HG03095 (cell line): ENCODE measurements around the gene GABBR2.

Experiments
- ATAC-seq: cut with Tn5 transposase; IDR thresholded peaks from one replicate; pipeline ENCODE4 v1.9.1; 2021; ENCODE audit warnings: moderate library complexity; ENCODE audit not compliant: unreplicated experiment

GABBR2 gene

DNA sequence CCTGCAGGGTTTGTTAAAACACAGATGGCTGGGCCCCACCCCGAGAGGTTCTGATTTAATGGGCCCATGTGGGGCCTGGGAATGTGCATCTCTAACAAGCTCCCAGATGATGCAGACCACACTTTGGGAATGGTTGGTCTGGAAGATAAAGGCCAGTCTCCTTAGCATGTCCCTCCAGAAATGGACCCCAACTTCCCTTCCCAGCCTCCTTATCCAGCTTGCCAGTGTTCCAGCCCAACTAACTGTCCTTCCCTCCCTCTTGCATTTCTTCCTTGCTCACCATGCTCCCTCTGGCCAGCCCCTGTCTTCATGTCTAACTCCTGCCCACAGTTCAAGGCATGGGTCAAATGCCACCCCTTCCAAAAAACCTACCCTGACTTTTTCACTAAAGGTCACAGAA is 257.2 kb downstream of the GABBR2 start:
- no peak for ATAC-seq

DNA sequence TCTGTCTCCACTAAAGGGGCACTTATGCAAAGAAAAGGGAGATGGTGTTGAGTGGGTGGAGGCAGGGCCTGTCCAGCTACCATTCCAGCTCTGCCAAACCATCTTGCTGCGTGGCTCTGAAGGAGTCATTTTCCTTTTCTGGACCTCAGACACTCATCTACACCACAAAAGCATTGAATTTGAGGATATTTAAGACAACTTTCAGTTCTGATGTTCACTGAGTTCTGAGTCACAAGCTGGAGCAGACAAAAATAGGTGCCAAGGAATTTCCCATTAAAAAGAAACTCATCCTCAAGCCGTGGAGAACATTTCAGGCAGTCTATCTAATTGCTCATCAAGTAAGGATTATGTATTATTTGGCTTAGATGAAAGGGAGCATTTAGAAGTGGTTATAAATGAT is 258.2 kb downstream of the GABBR2 start:
- ATAC-seq, result no peak

DNA sequence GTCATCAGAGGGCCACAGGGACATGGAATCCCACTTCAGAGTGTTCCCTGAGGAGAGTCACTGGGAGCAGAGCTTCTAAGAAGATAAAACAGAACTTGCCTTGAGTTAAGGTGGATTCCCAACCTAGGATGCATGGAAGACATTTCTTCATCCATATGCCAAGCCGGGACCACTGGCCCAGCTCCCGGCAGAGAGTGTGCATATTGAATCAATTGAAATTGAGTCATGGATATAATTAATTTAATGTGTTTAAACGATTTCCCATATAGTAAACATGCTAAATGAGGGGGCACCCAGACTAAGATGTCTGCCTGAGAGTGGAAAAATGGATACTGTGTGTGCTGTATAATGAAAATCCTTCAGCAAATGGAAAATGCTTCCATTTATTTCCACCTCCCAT is 258.9 kb downstream of the GABBR2 start:
- no peak for ATAC-seq

DNA sequence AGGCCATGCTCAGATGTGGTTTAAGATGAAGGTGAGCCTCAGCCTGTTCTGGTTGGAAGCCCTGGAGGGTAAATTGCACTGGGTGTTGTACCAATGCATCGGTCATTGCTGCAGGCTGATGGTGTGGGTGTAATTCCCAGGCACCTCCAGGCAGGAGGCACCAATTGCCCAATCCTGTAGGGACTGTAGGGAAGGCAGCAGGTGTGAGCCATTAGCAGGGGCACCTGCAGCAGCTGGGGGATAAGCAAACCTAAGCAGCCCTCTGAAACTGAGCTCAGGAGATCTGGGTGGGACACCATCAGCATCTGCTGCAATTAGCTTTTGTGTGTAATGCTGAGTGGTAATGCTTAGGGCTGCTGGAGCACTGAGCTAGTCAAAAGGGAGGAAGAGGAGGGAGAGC is 263.2 kb downstream of the GABBR2 start:
- ATAC-seq, result no peak

DNA sequence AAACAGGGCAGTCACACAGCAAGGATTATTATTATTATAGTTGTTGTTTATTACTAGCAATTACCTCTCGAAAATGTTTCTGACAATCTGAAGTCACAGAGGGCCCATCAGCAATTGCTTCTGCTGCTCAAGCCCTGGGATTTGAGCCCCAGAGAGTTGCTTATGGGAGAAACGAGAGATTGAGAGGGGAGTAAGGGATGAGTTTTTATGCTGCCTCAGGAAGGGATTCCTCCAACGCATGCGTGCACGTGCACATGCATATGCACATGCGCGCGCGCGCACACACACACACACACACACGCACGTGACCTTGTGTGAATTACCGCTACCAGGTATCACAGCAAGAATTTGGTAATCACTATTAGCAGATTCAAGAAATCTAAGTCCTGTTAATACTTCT is 264.1 kb downstream of the GABBR2 start:
- no peak for ATAC-seq

DNA sequence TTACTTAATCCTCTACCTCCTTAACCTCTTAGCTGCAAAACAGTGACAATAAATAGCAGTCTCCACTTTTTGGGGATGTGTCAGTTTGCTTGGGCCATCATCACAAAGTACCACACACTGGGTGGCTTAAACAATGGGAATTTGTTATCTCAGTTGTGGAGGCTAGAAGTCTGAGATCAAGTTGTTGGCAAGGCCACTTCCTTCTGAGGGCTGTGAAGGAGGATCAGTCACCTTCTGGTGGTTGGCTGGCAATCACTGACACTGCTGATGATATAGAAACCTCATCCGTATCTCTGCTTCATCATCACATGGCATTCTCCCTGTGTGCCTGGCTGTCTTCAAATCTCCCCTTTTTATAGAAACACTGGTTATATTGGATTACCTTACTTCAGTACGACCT is 266.2 kb downstream of the GABBR2 start:
- ATAC-seq, result no peak

DNA sequence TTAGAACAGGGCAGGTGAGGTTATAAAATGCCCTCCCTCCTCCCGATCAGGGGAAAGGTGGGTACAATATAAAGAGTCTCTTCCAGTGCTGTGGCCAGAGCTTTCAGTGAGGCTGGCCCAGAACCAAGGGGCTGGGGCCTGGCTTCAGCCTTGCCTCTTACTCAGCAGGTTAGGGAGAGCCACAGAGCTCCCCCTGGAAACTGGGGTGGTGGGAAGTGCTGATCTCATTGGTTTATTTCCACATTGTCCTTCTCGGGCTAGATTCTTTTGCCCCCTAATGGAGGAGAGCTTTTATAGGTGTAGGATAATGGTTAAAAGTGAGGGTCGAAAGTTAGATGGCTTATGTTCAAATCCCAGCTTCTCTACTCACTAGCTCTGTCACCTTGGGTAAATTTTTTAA is 266.6 kb downstream of the GABBR2 start:
- no peak for ATAC-seq

DNA sequence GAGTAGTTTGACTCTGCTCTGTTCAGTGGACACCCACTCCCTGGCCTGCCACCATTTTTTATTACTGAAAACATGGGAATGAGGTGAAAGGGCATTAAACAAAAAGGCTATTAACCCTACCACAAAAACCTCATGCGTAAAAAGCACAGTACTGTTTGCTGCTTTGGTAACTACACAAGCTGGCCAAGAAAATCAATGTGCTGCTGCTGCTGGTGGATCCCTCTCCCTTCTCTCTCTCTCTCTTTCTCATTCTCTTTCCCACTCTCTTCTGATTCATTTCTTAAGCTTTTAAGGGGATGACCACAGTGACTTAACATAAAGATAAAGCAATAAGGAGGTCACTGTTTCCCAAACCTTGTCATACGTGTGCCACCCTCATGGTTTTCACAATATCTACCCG is 270.1 kb downstream of the GABBR2 start:
- no peak for ATAC-seq

DNA sequence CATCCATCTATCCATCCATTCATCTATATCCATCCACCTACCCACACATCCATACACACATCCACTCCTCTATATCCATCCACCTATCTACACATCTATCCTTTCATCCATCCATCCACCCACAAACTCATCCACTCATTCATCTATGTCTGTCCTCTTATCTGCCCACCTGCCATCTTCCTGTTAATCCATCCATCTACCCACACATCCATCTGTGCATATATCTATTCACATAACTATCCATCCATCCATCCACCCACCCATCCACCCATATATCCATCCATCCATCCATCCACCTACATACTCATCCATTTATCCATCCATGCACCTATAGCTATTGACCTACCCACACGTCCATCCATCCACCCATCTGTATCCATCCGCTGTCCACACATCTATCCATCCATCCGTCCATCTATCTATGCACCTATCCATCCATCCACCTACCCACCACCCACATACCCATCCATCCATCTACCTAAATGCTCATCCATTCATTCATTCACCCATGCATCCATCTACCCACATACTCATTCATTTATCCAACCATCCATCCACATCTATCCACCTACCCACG is 271.2 kb downstream of the GABBR2 start:
- no peak for ATAC-seq

DNA sequence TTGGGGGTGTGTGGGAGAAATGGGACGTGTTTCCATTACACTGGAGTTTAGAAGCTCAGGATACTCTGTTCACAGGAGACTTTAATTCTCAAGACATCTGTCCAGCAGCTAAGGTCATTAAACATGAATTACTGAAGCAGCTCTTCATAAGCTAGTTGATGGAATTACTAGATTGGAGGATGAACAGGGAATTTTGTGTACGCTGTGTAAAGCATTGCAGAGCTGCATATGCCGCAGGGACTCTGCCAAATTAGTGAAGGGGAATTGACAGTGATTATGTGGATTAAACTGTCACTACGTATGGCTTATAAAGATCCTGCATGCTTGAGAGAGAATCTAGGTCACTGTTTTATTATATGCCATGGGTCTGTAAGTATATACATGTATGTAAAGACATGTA is 275.8 kb downstream of the GABBR2 start:
- no peak for ATAC-seq

DNA sequence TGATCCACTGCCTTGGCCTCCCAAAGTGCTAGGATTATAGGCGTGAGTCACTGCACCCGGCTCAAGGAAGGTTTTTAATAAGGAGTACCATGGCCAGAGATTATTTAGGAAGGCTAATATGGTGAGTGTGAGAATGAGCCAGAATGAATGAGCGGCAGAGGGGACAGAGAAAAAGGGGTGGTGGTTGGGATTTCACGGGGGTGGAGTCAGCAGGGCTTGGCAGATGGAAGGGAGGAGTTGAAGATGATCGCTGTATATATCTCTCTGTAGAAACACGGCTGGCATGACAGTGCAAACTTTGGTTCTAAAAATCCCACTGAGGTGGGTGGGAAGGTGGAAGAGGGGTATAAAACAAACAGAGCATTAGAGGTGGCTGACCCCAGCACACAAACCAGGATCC is 276.6 kb downstream of the GABBR2 start:
- ATAC-seq, result no peak

DNA sequence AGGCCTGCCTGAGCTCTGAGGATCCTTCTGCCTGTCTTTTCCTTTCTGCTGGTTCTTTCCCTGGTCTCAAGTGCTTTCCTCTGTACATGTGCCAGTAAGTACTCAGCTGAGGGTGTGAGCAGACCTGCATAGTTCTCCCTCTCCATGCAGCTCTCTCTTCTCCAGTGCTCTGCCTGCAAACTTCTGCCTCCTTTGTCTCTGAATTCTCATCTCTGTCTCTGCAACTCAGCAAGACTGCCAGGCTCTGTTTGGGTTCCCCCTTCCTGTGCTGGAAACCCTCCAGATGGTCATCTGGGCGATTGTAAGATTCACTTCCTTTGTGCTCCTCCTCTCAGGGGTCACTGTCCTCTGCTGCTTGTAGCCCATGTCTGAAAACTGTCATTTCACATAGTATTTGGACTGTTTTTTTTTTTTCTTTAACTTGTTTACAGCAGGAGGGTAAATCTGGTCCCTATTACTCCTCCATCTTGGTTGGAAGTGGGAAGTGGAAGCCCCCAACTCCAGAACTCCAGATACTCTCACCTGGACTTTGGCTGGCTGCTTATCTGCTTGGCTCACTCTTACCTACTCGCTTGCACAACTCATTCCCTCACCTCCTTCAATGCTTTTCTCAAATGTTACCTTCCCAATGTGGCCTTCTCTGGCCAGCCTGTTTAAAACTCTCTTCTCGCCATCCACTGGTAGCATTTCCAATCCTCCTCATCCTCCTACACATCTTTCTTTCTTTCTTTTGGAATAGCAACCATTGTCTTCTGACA is 278.0 kb downstream of the GABBR2 start:
- ATAC-seq, result no peak

DNA sequence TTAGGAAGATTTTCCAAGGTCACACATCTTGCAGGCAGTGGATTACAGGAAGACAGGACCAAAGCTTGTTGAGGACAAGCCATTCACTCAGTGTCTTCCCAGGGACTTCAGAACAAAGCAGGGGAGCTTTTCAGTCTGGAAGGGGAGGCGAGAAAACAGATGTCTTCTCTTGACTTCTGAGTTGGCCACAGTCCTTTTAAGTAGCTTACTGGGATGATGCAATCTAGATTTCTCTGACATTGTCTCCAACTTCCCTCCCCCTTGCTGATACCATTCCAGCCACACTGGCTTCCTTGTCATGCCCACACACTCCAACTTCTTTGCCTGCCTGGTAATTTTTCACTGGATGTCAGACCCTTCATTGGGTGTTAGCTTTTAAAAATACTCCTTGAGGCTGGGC is 279.1 kb downstream of the GABBR2 start:
- no peak for ATAC-seq

DNA sequence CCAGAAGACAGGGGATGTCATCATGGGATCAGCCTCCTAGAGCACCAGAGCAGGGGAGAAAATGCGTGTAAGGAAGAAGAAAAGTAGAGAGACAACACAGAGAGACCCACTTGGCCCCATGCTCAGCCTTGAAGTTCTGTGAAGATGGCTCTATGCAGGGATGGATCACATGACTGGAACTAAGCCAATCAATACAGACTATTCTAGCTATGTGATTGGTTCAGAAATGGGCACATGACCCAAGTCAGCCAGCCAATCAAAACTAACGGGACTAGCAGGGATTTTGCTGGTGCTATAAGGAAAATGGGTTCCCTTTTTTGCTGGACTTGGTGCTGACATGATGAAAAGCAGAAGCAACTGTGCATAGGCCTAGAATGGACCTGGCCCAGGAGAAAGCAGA is 280.3 kb downstream of the GABBR2 start:
- no peak for ATAC-seq

DNA sequence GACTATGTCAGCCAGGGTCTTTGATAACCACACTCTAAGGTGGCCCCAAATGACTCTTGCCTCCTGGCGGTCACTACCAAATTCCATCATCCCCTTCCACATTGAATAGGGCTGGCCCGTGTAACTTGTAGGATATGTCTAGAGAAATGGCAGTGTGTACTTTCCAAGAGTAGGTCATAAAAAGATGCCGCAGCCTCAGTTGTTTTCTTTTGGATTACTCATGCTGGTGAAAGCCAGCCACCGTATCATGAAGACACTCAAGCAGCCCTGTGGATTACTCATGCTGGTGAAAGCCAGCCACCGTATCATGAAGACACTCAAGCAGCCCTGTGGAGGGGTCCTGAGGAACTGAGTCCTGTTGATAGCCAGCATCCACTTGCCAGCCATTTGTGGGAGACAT is 281.2 kb downstream of the GABBR2 start:
- no peak for ATAC-seq

DNA sequence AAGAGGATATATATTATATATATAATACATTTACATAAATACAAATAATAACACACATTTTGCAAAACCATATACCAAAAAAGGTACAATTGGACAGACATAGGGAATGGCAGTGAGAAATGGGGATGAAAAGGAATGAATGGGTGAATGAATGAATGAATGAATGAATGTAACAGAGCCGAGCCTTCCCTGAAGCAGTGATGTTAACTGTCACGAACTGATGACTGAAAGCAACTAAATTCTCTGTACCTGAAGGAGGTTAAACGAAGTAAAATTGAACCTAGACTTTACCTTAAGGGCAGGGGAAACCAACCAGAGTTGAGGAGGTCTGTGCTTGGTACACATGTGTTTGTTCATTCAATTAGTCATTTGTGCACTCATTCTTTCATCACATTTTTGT is 283.7 kb downstream of the GABBR2 start:
- no peak for ATAC-seq

DNA sequence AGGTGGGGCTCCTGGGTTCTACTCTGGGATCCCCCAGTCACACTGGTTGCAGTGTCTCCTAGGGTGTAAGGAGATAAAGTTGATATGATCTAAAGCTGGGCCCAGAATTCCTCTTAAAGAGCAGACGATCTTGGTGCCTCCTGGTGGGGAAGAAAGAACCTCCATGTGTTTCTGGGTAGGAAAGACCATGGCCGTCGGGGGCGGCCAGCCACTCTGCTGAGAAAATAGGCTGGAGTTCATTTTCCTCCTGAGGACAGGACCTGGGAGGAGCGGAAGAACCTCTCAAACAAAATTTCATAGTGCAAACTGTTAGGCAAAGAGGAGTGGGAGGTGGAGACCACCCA is 289.5 kb downstream of the GABBR2 start:
- no peak for ATAC-seq

DNA sequence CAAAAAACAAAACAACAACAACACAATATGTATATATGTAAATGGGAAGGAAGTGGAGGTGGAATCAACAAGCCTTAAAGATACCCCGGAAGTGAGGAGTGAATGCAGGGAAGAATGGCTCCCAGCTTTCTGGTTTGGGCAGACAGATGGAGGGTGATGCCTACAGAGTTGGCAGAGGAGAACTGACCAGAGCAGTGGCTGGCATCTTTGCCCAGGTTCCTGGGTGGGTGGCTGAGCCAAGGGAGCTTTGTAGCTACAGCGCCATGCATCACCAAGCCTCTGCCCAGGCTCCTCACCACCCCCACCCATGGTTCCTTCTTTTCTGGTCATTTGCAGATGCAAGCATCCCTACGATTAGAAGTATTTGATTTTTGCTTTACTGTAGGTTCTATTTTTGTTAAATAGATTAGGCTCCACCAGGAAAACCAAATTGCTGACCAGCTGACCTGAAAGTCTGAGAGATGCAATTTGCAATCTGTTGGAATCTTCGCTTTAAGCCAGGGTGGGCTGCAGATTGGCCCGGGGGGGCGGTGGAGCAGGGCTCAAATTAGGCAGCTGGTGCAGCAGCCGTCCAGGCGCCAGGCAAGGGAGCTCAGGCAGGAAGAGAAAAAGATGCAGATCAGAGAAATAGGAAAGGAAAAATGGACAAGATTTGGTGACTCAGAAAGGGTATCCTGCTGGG is 290.0 kb downstream of the GABBR2 start:
- ATAC-seq, result no peak

DNA sequence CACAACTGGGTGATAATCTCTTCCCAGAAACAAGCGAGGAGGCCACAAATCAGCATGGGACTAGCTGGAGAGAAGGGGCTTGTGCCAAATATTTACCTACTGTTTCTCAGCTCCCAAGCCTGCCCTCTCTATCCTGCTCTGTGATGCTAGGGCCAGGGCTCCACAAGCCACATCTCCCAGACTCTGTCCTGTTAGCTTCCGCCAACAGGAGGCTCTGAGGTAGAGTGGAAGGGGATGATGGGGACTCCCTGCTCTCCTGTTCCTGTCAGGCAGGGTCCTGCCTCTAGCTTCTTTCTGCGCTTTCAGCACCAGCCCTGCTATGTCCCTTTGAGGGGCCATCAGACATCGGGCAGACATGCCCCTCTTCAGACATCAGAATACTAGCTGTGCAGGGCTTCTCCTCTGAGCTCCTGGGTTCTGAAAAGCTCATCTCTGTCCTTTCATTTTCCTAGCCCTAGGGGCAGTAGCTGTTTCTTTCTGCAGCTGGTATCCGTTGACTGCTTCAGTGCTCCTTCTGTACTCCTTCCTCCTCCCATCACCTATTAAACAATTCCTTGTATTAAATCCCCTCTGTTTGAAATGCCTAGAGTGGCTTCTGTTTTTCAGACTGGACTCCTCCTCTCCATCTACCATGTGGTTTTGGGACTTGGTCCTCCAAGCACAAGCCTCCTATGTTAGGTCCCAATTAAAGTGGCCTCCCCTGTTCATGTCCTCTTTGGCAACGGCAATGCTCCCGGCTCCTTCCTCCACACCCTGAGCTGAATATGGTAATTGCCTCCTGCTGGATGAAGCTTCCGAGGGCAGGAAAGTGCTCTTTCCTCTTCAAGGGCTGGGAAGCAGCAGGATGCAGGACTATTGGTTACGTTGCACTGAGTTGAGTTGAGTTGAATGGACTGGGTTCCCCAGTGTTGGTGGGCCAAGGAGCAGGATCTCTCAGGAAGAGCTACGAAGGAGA is 292.2 kb downstream of the GABBR2 start:
- ATAC-seq, result no peak

DNA sequence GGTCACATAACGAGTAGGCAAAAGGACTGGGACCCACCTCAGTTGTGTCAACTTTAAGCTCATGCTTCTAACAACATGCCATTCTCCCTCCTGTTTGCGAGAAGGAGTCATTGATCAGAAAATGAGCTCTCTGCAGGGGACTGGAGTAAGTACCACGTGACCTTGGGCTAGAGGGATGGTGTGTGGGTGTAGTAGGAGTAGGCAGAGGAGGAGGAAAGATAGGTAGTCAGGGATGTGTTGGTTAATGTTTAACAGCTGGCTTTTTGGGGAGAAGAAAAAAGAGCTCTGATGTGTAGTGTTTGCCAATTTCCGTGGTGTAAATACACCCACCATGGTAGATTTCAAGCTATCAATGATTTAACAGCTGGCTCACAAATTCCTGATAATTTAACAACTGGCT is 293.0 kb downstream of the GABBR2 start:
- no peak for ATAC-seq

DNA sequence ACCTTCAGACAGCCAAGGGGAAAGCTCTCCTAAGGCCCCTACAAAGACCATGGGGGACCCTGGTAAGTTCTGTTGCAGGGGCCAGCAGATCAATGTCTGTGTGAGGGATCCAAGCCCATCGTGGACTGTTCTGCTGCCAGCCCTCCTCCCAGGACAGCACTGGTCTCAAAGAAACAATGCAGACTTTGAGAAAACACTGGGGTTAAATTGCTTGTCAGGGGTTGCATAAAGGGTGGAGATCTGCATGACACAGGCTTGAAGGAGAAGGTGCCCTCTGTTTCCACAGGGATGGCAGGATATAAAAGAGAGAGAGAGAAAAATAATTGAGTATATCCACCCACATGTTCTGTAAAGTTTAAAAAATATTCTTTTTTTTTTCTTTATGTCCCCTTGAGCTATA is 295.7 kb downstream of the GABBR2 start:
- ATAC-seq, result no peak
